Endodermal cell (in vitro differentiated cells): Measurements from ENCODE around the gene LRCH1. TPM values are rescaled to one million over a fixed set of nuclear protein-coding genes. Genes with fewer than 3 reads are reported as not detected.
A peak's percentile ranks its signal among the peaks of the same experiment; 100 is the strongest.

Source experiments
- DNase-seq: peaks from one replicate; pipeline ENCODE4 v3.0.0-alpha.2; 2017
- H3K27ac ChIP-seq: 2 replicates; pipeline ENCODE4 v1.5.1; 2013; ENCODE audit warnings: mild to moderate bottlenecking, low read depth, low read length, moderate library complexity
- H3K27me3 ChIP-seq: 2 replicates; pipeline ENCODE4 v1.6.1; 2013; ENCODE audit warnings: mild to moderate bottlenecking, low read length, moderate library complexity; ENCODE audit not compliant: insufficient read depth, control insufficient read depth, poor library complexity, severe bottlenecking
- H3K36me3 ChIP-seq: 2 replicates; pipeline ENCODE4 v1.7.0; 2013; ENCODE audit warnings: mild to moderate bottlenecking, low read length, moderate library complexity; ENCODE audit not compliant: control insufficient read depth, insufficient read depth
- H3K4me1 ChIP-seq: one replicate; pipeline ENCODE4 v1.7.0; 2013; ENCODE audit warnings: low read length; ENCODE audit not compliant: control insufficient read depth, insufficient read depth
- H3K4me3 ChIP-seq: 2 replicates; pipeline ENCODE4 v1.5.1; 2013; ENCODE audit warnings: mild to moderate bottlenecking, low read length, moderate library complexity
- H3K9ac ChIP-seq: 2 replicates; pipeline ENCODE4 v1.6.1; 2013; ENCODE audit warnings: mild to moderate bottlenecking, low read length, moderate library complexity; ENCODE audit not compliant: poor library complexity, severe bottlenecking; ENCODE audit errors: extremely low read depth
- H3K9me3 ChIP-seq: 2 replicates; pipeline ENCODE4 v1.6.1; 2013; ENCODE audit warnings: mild to moderate bottlenecking, low read length, moderate library complexity; ENCODE audit not compliant: control insufficient read depth
- H3K27ac Mint-ChIP-seq: 2 replicates; pipeline ENCODE4 v1.8.0; 2020; ENCODE audit warnings: mixed read lengths
- H3K27me3 Mint-ChIP-seq: 2 replicates; pipeline ENCODE4 v1.8.0; 2021; ENCODE audit warnings: mild to moderate bottlenecking, mixed read lengths; ENCODE audit not compliant: insufficient read depth
- H3K36me3 Mint-ChIP-seq: 2 replicates; pipeline ENCODE4 v1.8.0; 2020; ENCODE audit warnings: low read depth, mixed read lengths
- H3K4me1 Mint-ChIP-seq: 2 replicates; pipeline ENCODE4 v1.8.0; 2020; ENCODE audit warnings: mixed read lengths
- H3K4me3 Mint-ChIP-seq: 2 replicates; pipeline ENCODE4 v1.8.0; 2020; ENCODE audit warnings: mild to moderate bottlenecking, moderate library complexity, mixed read lengths
- H3K9me3 Mint-ChIP-seq: 2 replicates; pipeline ENCODE4 v1.8.0; 2020; ENCODE audit warnings: mild to moderate bottlenecking, mixed read lengths
- WGBS, 2 experiments: methylation state at CpG; one replicate each; pipeline versions ENCODE4 v1.1.5 to v1.1.7; 2013; ENCODE audit warnings: missing lambda C conversion rate in 2 of 2, mixed read lengths in 1 of 2; ENCODE audit not compliant: insufficient coverage in 1 of 2, insufficient read length in 1 of 2; 5-methylcytosine and 5-hydroxymethylcytosine counted together
- total RNA-seq, 2 donors: library from RNA; stranded (reverse); fragmentation: NEBNext Ultra II Directional in 1 of 2; extraction: Animal tissue kit (Norgen Biotek cat#: 25700) in 1 of 2; gene quantifications; 2 replicates in 1 of 2; 3 replicates in 1 of 2; pipeline ENCODE4 v1.2.1, GENCODE V29; 2021
- TF ChIP-seq, protein P1 (sequence below): fragments of 200-600 bp; sonication (generic); conservative IDR thresholded peaks from 2 replicates; pipeline ENCODE4 v1.5.0; 2021; ENCODE audit warnings: antibody characterized with exemption, mild to moderate bottlenecking

The LRCH1 gene
- total RNA-seq, 2 donors from 2014 or later: 8.1 to 11.8 TPM

DNA sequence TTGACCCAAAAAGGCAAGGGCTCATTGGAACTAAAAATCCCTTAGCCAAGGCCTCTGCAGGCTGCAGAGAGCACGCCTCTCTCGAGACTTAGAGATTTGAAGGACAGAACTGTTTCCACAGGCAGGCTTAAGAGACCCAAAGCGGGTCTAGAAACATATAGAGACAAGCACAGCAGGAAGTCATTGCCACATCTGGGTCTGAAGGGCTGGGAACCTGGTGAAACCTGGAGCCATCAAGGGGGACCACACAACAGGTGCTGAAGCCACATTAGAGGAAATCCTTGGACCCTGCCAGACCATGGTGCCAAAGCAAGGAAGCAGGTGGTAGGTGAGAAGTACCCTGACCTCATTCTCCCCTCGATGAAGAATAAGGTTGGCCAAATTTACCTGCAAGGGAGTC, 33.8 kb upstream of the LRCH1 start:
- no peak overlapping the region for H3K4me3 Mint-ChIP-seq
- H3K9me3 Mint-ChIP-seq: peaks cover 11% of the 10 kb centered on the region
- DNase-seq: no peak
- H3K36me3 ChIP-seq: no peaks in the 10 kb centered on the region
- H3K27me3 ChIP-seq: peaks cover 46% of the 10 kb centered on the region
- WGBS, 2 experiments: 96% methylated on average over 3 to 4 of the region's 4 CpGs
- peaks cover 3% of the 10 kb centered on the region for H3K4me1 ChIP-seq
- no peak overlapping the region for H3K27ac ChIP-seq
- H3K4me1 Mint-ChIP-seq: peaks cover 16% of the 10 kb centered on the region
- H3K9me3 ChIP-seq: peaks cover 14% of the 10 kb centered on the region
- H3K36me3 Mint-ChIP-seq: no peaks in the 10 kb centered on the region
- no peak overlapping the region for H3K9ac ChIP-seq
- TF ChIP-seq, protein P1, sequence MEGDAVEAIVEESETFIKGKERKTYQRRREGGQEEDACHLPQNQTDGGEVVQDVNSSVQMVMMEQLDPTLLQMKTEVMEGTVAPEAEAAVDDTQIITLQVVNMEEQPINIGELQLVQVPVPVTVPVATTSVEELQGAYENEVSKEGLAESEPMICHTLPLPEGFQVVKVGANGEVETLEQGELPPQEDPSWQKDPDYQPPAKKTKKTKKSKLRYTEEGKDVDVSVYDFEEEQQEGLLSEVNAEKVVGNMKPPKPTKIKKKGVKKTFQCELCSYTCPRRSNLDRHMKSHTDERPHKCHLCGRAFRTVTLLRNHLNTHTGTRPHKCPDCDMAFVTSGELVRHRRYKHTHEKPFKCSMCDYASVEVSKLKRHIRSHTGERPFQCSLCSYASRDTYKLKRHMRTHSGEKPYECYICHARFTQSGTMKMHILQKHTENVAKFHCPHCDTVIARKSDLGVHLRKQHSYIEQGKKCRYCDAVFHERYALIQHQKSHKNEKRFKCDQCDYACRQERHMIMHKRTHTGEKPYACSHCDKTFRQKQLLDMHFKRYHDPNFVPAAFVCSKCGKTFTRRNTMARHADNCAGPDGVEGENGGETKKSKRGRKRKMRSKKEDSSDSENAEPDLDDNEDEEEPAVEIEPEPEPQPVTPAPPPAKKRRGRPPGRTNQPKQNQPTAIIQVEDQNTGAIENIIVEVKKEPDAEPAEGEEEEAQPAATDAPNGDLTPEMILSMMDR: no peak
- H3K27ac Mint-ChIP-seq: no peak overlapping the region
- H3K4me3 ChIP-seq: no peak overlapping the region
- H3K27me3 Mint-ChIP-seq: peaks cover 20% of the 10 kb centered on the region

DNA sequence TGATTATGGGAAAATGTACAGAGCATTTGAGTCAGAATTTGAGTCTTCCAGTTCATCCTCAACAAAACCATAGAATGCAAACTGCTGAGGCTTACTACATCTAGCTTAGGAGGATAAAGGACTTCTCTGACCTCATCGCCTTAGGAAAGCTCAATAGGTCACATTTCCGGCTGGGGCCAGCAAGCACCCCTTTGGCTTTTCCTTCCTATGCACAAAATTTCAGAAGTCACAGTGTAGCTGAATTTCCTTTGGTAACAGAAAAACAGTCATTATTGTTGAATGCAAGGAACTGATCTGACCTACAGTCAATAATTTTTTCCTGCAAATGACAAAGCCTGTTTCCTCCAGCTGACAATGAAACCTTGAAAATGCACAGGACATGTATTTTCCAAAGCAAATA, 32.8 kb upstream of the LRCH1 start:
- Mint-ChIP-seq H3K27ac (no peak overlapping the region), H3K4me1 (peaks cover 11% of the 10 kb centered on the region), H3K4me3 (no peak overlapping the region), H3K36me3 (no peaks in the 10 kb centered on the region), H3K9me3 (peaks cover 11% of the 10 kb centered on the region), H3K27me3 (peaks cover 20% of the 10 kb centered on the region)
- no peak overlapping the region for H3K9ac ChIP-seq
- TF ChIP-seq, protein P1: no peak
- peaks cover 14% of the 10 kb centered on the region for H3K9me3 ChIP-seq
- no peaks in the 10 kb centered on the region for H3K36me3 ChIP-seq
- no peak for DNase-seq
- no peak overlapping the region for H3K27ac ChIP-seq
- peaks cover 3% of the 10 kb centered on the region for H3K4me1 ChIP-seq
- no peak overlapping the region for H3K4me3 ChIP-seq
- H3K27me3 ChIP-seq: peaks cover 56% of the 10 kb centered on the region
- WGBS, 2 experiments: 98% methylated on average over 2 of the region's 2 CpGs; no CpG with 5 or more reads in 1 of the 2 experiments

DNA sequence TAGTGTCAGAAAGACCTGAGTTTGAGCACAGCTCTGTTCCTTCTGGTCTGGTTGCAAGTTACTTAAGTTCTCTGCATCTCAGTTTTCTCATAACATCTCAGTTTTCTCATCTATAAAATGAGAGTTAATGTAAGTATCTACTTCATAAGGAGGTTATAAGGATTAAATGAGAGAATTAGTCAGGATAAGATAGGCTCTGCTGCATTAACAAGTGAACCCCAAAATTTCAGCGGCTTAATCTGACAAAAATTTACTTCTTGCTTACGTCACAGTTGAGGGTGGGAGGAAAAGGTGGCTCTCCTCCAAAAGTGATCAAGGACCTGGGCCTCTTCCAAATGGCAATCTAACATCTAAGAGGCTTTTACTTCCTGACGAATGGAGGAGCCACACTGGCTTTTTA, 31.5 kb upstream of the LRCH1 start:
- H3K4me3 Mint-ChIP-seq: no peak overlapping the region
- 96 to 100% methylated on average over 1 to 3 of the region's 3 CpGs for WGBS, 2 experiments
- H3K27me3 Mint-ChIP-seq: peaks cover 23% of the 10 kb centered on the region
- Histone ChIP-seq H3K36me3 (no peaks in the 10 kb centered on the region), H3K4me3 (peak overlapping the region; percentile 26), H3K9me3 (peaks cover 14% of the 10 kb centered on the region), H3K27me3 (peaks cover 56% of the 10 kb centered on the region), H3K4me1 (peaks cover 3% of the 10 kb centered on the region), H3K27ac (no peak overlapping the region), H3K9ac (no peak overlapping the region)
- no peaks in the 10 kb centered on the region for H3K36me3 Mint-ChIP-seq
- DNase-seq: no peak
- H3K9me3 Mint-ChIP-seq: peaks cover 7% of the 10 kb centered on the region
- no peak overlapping the region for H3K27ac Mint-ChIP-seq
- peaks cover 11% of the 10 kb centered on the region for H3K4me1 Mint-ChIP-seq
- TF ChIP-seq, protein P1: no peak
